Activated CD8-positive, alpha-beta memory T cell treated with anti-CD3 and anti-CD28 coated beads, Interleukin-2, amount 10 ng/mL, durations not matched to agents 7 days and 5 days (primary cell): ENCODE measurements around the gene NLGN3. TPM values are rescaled to one million over a fixed set of nuclear protein-coding genes. Genes with fewer than 3 reads are reported as not detected.
A peak's percentile ranks its signal among the peaks of the same experiment; 100 is the strongest.

Experiments used
- ATAC-seq: fragments of 150-1000 bp; cut with Tn5 transposase; one replicate; pipeline ENCODE4 v1.10.0; 2021; ENCODE audit warnings: moderate library complexity
- CTCF ChIA-PET: fragments of 350-600 bp; sonication (Branson Sonifier 250); formaldehyde crosslinking; loops from one replicate; lab custom pipeline; 2021; ENCODE audit warnings: antibody characterized with exemption; lab: Charles Lee
- DNase-seq: peaks from one replicate; pipeline ENCODE4 v3.0.0-alpha.2; 2020
- H3K27ac Mint-ChIP-seq: one replicate; pipeline ENCODE4 v1.8.0; 2021; ENCODE audit warnings: mild to moderate bottlenecking, mixed read lengths
- H3K27me3 Mint-ChIP-seq: one replicate; pipeline ENCODE4 v1.8.0; 2021; ENCODE audit warnings: mixed read lengths
- H3K36me3 Mint-ChIP-seq: one replicate; pipeline ENCODE4 v1.8.0; 2021; ENCODE audit warnings: mild to moderate bottlenecking, mixed read lengths
- H3K4me1 Mint-ChIP-seq: one replicate; pipeline ENCODE4 v1.8.0; 2021; ENCODE audit warnings: mixed read lengths
- H3K4me3 Mint-ChIP-seq: one replicate; pipeline ENCODE4 v1.8.0; 2021; ENCODE audit warnings: mild to moderate bottlenecking, moderate library complexity, mixed read lengths
- H3K9me3 Mint-ChIP-seq: one replicate; pipeline ENCODE4 v1.8.0; 2022; ENCODE audit warnings: low read depth, mixed read lengths
- total RNA-seq, 2 experiments: library from RNA; stranded (reverse); gene quantifications; one replicate each; pipeline ENCODE4 v1.2.3, GENCODE V29; 2021

Gene NLGN3
- total RNA-seq, result 1 to 10 TPM in 1 of 2 experiments, under 1 TPM in 1; 0.87 to 1.3 TPM

- Mint-ChIP-seq H3K27ac (no peak within 1 kb of the TSS), H3K4me3 (no peak within 1 kb of the TSS)
- CTCF ChIA-PET, result no interaction called here
Observed at GRCh38 chrX:71144651-71145050, at the start of gene NLGN3. NLGN3 (plus strand) TSS chrX:71144841; CDS start chrX:71147750, 2,909 bp downstream.

GRCh38 chrX:71095033-71095432, 49.6 kb upstream of the NLGN3 start:
- Mint-ChIP-seq H3K4me1 (peaks cover 29% of the 10 kb centered on the region), H3K27ac (peak overlapping the region; percentile 81), H3K36me3 (no peaks in the 10 kb centered on the region), H3K9me3 (no peaks in the 10 kb centered on the region), H3K4me3 (peak overlapping the region; percentile 84), H3K27me3 (no peaks in the 10 kb centered on the region)
- ATAC-seq, result no peak
- no peak for DNase-seq
- CTCF ChIA-PET, result interaction anchor here (0.6 kb wide), 1 partner anchor 34 kb away, joined by 3 read pairs; no protein-coding TSS in a partner anchor

More at GRCh38 chrX:71144651-71145050, at the start of gene NLGN3:
- no peak for DNase-seq
- peaks cover 12% of the 10 kb centered on the region for H3K4me1 Mint-ChIP-seq
- H3K9me3 Mint-ChIP-seq, result no peaks in the 10 kb centered on the region
- ATAC-seq, result no peak
- peaks cover 2% of the 10 kb centered on the region for H3K36me3 Mint-ChIP-seq
- H3K27me3 Mint-ChIP-seq, result no peaks in the 10 kb centered on the region

GRCh38 chrX:71095555-71095980, 49.1 kb upstream of the NLGN3 start, which contains the start of gene FOXO4:
FOXO4 (plus strand) TSS chrX:71095851; CDS start chrX:71096529, 678 bp downstream.
- Mint-ChIP-seq H3K27me3 (no peaks in the 10 kb centered on the region), H3K9me3 (no peaks in the 10 kb centered on the region), H3K27ac (peak within 1 kb of the TSS; percentile 81), H3K36me3 (no peaks in the 10 kb centered on the region), H3K4me3 (peak within 1 kb of the TSS; percentile 84), H3K4me1 (peaks cover 31% of the 10 kb centered on the region)
- DNase-seq (peak; percentile 94), ATAC-seq (peak; percentile 92)
- CTCF ChIA-PET, result interaction anchor here (0.6 to 1.7 kb wide), 4 partner anchors 33 to 82 kb away, joined by 3 to 7 read pairs (median 4); no protein-coding TSS in a partner anchor

GRCh38 chrX:71095981-71096759, 48.5 kb upstream of the NLGN3 start:
- H3K4me1 Mint-ChIP-seq, result peaks cover 33% of the 10 kb centered on the region
- H3K27ac Mint-ChIP-seq, result peak overlapping the region; percentile 64
- ATAC-seq (peak; percentile 54), DNase-seq (no peak)
- CTCF ChIA-PET, result interaction anchor here (0.8 to 1.7 kb wide), 4 partner anchors 22 to 81 kb away, joined by 3 to 7 read pairs (median 4); partner anchors contain the start of gene MED12
- no peaks in the 10 kb centered on the region for H3K27me3 Mint-ChIP-seq
- H3K9me3 Mint-ChIP-seq, result no peaks in the 10 kb centered on the region
- H3K36me3 Mint-ChIP-seq, result no peaks in the 10 kb centered on the region
- peak overlapping the region; percentile 84 for H3K4me3 Mint-ChIP-seq

- ATAC-seq (no peak), DNase-seq (no peak)
- CTCF ChIA-PET, result interaction anchor here (0.8 to 1.7 kb wide), 4 partner anchors 22 to 35 kb away, joined by 3 to 7 read pairs (median 4); partner anchors contain the start of gene MED12
- Mint-ChIP-seq H3K9me3 (no peaks in the 10 kb centered on the region), H3K27me3 (no peaks in the 10 kb centered on the region), H3K27ac (no peak overlapping the region), H3K4me1 (peaks cover 37% of the 10 kb centered on the region), H3K36me3 (no peaks in the 10 kb centered on the region), H3K4me3 (peak overlapping the region; percentile 84)
Observed at GRCh38 chrX:71096760-71097032, 47.9 kb upstream of the NLGN3 start.

- peaks cover 47% of the 10 kb centered on the region for H3K4me1 Mint-ChIP-seq
- peak overlapping the region; percentile 15 for H3K27ac Mint-ChIP-seq
- H3K36me3 Mint-ChIP-seq, result no peaks in the 10 kb centered on the region
- no peaks in the 10 kb centered on the region for H3K9me3 Mint-ChIP-seq
- DNase-seq (peak; percentile 80), ATAC-seq (peak; percentile 41)
- CTCF ChIA-PET, result interaction anchor here (0.9 to 1.0 kb wide), 4 partner anchors 14 to 80 kb away, joined by 3 to 6 read pairs (median 4); partner anchors contain the start of gene IL2RG
- H3K27me3 Mint-ChIP-seq, result no peaks in the 10 kb centered on the region
- H3K4me3 Mint-ChIP-seq, result no peak overlapping the region
Observed at GRCh38 chrX:71098302-71098701, 46.3 kb upstream of the NLGN3 start.

GRCh38 chrX:71098951-71099506, 45.6 kb upstream of the NLGN3 start:
- Mint-ChIP-seq H3K27me3 (no peaks in the 10 kb centered on the region), H3K9me3 (no peaks in the 10 kb centered on the region), H3K4me1 (peaks cover 50% of the 10 kb centered on the region), H3K4me3 (no peak overlapping the region), H3K36me3 (no peaks in the 10 kb centered on the region), H3K27ac (no peak overlapping the region)
- DNase-seq (no peak), ATAC-seq (no peak)
- CTCF ChIA-PET, result interaction anchor here (0.6 to 6.8 kb wide), 7 partner anchors 13 to 129 kb away, joined by 3 to 65 read pairs (median 3); no protein-coding TSS in a partner anchor

- Mint-ChIP-seq H3K4me1 (peaks cover 54% of the 10 kb centered on the region), H3K27me3 (no peaks in the 10 kb centered on the region), H3K27ac (no peak overlapping the region), H3K9me3 (no peaks in the 10 kb centered on the region), H3K36me3 (no peaks in the 10 kb centered on the region), H3K4me3 (no peak overlapping the region)
- ATAC-seq (no peak), DNase-seq (no peak)
- CTCF ChIA-PET, result interaction anchor here (0.6 to 6.8 kb wide), 7 partner anchors 12 to 129 kb away, joined by 3 to 65 read pairs (median 3); no protein-coding TSS in a partner anchor
Observed at GRCh38 chrX:71099736-71100135, 44.9 kb upstream of the NLGN3 start.

- no peaks in the 10 kb centered on the region for H3K9me3 Mint-ChIP-seq
Observed at GRCh38 chrX:71100581-71101505, 43.8 kb upstream of the NLGN3 start.

GRCh38 chrX:71102292-71102691, 42.3 kb upstream of the NLGN3 start:
- DNase-seq (no peak), ATAC-seq (no peak)
- Mint-ChIP-seq H3K4me1 (peaks cover 69% of the 10 kb centered on the region), H3K9me3 (no peaks in the 10 kb centered on the region), H3K4me3 (no peak overlapping the region), H3K27me3 (no peaks in the 10 kb centered on the region), H3K36me3 (peaks cover 15% of the 10 kb centered on the region), H3K27ac (no peak overlapping the region)
- CTCF ChIA-PET, result interaction anchor here (2.4 to 6.8 kb wide), 2 partner anchors 9 to 27 kb away, joined by 10 to 65 read pairs; partner anchors contain the start of gene IL2RG

More at GRCh38 chrX:71100581-71101505, 43.8 kb upstream of the NLGN3 start:
- CTCF ChIA-PET, result interaction anchor here (1.1 to 6.8 kb wide), 6 partner anchors 11 to 82 kb away, joined by 3 to 65 read pairs (median 4); partner anchors contain the start of genes IL2RG and MED12
- DNase-seq, result no peak
- H3K4me3 Mint-ChIP-seq, result no peak overlapping the region
- H3K27me3 Mint-ChIP-seq, result no peaks in the 10 kb centered on the region
- peaks cover 59% of the 10 kb centered on the region for H3K4me1 Mint-ChIP-seq
- peaks cover 5% of the 10 kb centered on the region for H3K36me3 Mint-ChIP-seq
- H3K27ac Mint-ChIP-seq, result no peak overlapping the region
- no peak for ATAC-seq

- Mint-ChIP-seq H3K27me3 (no peaks in the 10 kb centered on the region), H3K9me3 (no peaks in the 10 kb centered on the region), H3K36me3 (peaks cover 25% of the 10 kb centered on the region), H3K4me1 (peaks cover 71% of the 10 kb centered on the region), H3K27ac (peak overlapping the region; percentile 89), H3K4me3 (peak overlapping the region; percentile 70)
- CTCF ChIA-PET, result interaction anchor here (6.8 kb wide), 1 partner anchor 26 kb away, joined by 65 read pairs; no protein-coding TSS in a partner anchor
- peak; percentile 29 for ATAC-seq
- DNase-seq, result peak; percentile 76
Observed at GRCh38 chrX:71103110-71103983, 41.3 kb upstream of the NLGN3 start.
